IMR-90 (cell line): Measurements from ENCODE around the gene SLC35B2. TPM values are rescaled to one million over a fixed set of nuclear protein-coding genes. Genes with fewer than 3 reads are reported as not detected.
A peak's percentile ranks its signal among the peaks of the same experiment; 100 is the strongest.

Source experiments
- ATAC-seq: fragments of 200-7000 bp; cut with Tn5 transposase; 2 replicates; pipeline ENCODE4 v1.9.1; 2020; ENCODE audit warnings: low read depth, mild to moderate bottlenecking, moderate library complexity
- BruUV-seq: library from RNA; stranded (reverse); fragments of 400-500 nt; replicated peaks from 2 replicates; lab custom pipeline; 2021; lab: Mats Ljungman, UMichigan
- CTCF ChIA-PET: fragments of 300-600 bp; formaldehyde crosslinking; extraction: SDS; loops from one replicate; lab custom pipeline; 2021; ENCODE audit warnings: antibody characterized with exemption; lab: Yijun Ruan, JAX
- POLR2A ChIA-PET: fragments of 300-600 bp; sonication (Branson Sonifier 250); formaldehyde crosslinking; loops from one replicate; lab custom pipeline; 2022; ENCODE audit warnings: antibody characterized with exemption; ENCODE audit not compliant: unreplicated experiment; lab: Charles Lee
- DNase-seq: peaks from one replicate; pipeline ENCODE4 v3.0.0; 2013
- H2AFZ ChIP-seq: replicated peaks from 2 replicates; pipeline ENCODE3; 2013; ENCODE audit warnings: low read length, mild to moderate bottlenecking; ENCODE audit not compliant: poor library complexity
- H2AK5ac ChIP-seq: 2 replicates; pipeline ENCODE4 v1.6.1; 2013; ENCODE audit warnings: low read depth, low read length, inconsistent platforms
- H2AK9ac ChIP-seq: replicated peaks from 2 replicates; pipeline ENCODE3; 2013; ENCODE audit warnings: mild to moderate bottlenecking, low read depth, low read length, moderate library complexity; ENCODE audit not compliant: poor library complexity
- H2BK120ac ChIP-seq: 2 replicates; pipeline ENCODE4 v1.6.1; 2013; ENCODE audit warnings: low read depth, low read length, inconsistent platforms
- H2BK15ac ChIP-seq: 3 replicates; pipeline ENCODE4 v1.6.1; 2013; ENCODE audit warnings: low read depth, low read length, inconsistent platforms
- H2BK20ac ChIP-seq: 2 replicates; pipeline ENCODE4 v1.6.1; 2013; ENCODE audit warnings: low read depth, mild to moderate bottlenecking, inconsistent platforms, low read length, moderate library complexity
- H2BK5ac ChIP-seq: 2 replicates; pipeline ENCODE4 v1.6.1; 2013; ENCODE audit warnings: mild to moderate bottlenecking, low read depth, low read length, inconsistent platforms; ENCODE audit not compliant: poor library complexity, severe bottlenecking
- H3K14ac ChIP-seq: replicated peaks from 2 replicates; pipeline ENCODE4 v1.6.1; 2013; ENCODE audit warnings: low read depth, low read length, inconsistent platforms
- H3K18ac ChIP-seq: 2 replicates; pipeline ENCODE4 v1.6.1; 2013; ENCODE audit warnings: low read depth, low read length, control low read depth
- H3K23ac ChIP-seq: 2 replicates; pipeline ENCODE4 v1.6.1; 2013; ENCODE audit warnings: low read depth, low read length, inconsistent platforms
- H3K27ac ChIP-seq: 2 replicates; pipeline ENCODE4 v1.5.1; 2013; ENCODE audit warnings: mild to moderate bottlenecking, control low read depth, low read length; ENCODE audit not compliant: insufficient read depth
- H3K27me3 ChIP-seq: 2 replicates; pipeline ENCODE4 v1.6.1; 2013; ENCODE audit warnings: low read length; ENCODE audit not compliant: control insufficient read depth, insufficient read depth
- H3K36me3 ChIP-seq: 2 replicates; pipeline ENCODE4 v1.6.1; 2013; ENCODE audit warnings: low read length, mixed read lengths; ENCODE audit not compliant: control insufficient read depth, insufficient read depth
- H3K4ac ChIP-seq: 2 replicates; pipeline ENCODE4 v1.6.1; 2013; ENCODE audit warnings: low read depth, low read length, inconsistent platforms
- H3K4me1 ChIP-seq: 2 replicates; pipeline ENCODE4 v1.6.1; 2013; ENCODE audit warnings: low read length, mixed read lengths; ENCODE audit not compliant: control insufficient read depth, insufficient read depth
- H3K4me2 ChIP-seq: 2 replicates; pipeline ENCODE4 v1.6.1; 2013; ENCODE audit warnings: low read depth, mild to moderate bottlenecking, control low read depth, low read length, moderate library complexity
- H3K4me3 ChIP-seq: 2 replicates; pipeline ENCODE4 v1.5.1; 2013; ENCODE audit warnings: low read depth, mild to moderate bottlenecking, control low read depth, low read length, moderate library complexity; ENCODE audit not compliant: insufficient read depth
- H3K56ac ChIP-seq: 2 replicates; pipeline ENCODE4 v1.6.1; 2013; ENCODE audit warnings: low read length, inconsistent platforms; ENCODE audit not compliant: insufficient read depth; ENCODE audit errors: extremely low read depth
- H3K79me1 ChIP-seq, 2 experiments: 2 replicates each; pipeline ENCODE4 v1.6.1; 2013; ENCODE audit warnings: low read length in 2 of 2, inconsistent platforms in 1 of 2, low read depth in 1 of 2
- H3K9ac ChIP-seq: 2 replicates; pipeline ENCODE4 v1.6.1; 2013; ENCODE audit warnings: low read depth, low read length, control low read depth
- H3K9me1 ChIP-seq: 2 replicates; pipeline ENCODE4 v1.6.1; 2013; ENCODE audit warnings: low read length, inconsistent platforms; ENCODE audit not compliant: insufficient read depth
- H3K9me3 ChIP-seq: 2 replicates; pipeline ENCODE4 v1.6.1; 2013; ENCODE audit warnings: low read length; ENCODE audit not compliant: control insufficient read depth, insufficient read depth
- H4K20me1 ChIP-seq: 2 replicates; pipeline ENCODE4 v1.6.1; 2013; ENCODE audit warnings: low read length, inconsistent platforms; ENCODE audit not compliant: insufficient read depth
- H4K5ac ChIP-seq: 2 replicates; pipeline ENCODE4 v1.6.1; 2013; ENCODE audit warnings: mild to moderate bottlenecking, low read depth, low read length, control low read depth
- H4K8ac ChIP-seq, 2 experiments: 2 replicates each; pipeline ENCODE4 v1.6.1; 2013; ENCODE audit warnings: low read depth in 2 of 2, low read length in 2 of 2, control low read depth in 1 of 2, inconsistent platforms in 1 of 2
- H4K91ac ChIP-seq: 2 replicates; pipeline ENCODE4 v1.6.1; 2013; ENCODE audit warnings: low read depth, low read length, inconsistent platforms; ENCODE audit not compliant: insufficient read depth
- BHLHE40 ChIP-seq: fragments of 150-350 bp; IDR thresholded peaks from 2 replicates; pipeline ENCODE4 v1.6.1; 2016; ENCODE audit warnings: mild to moderate bottlenecking, low read depth, low read length
- CEBPB ChIP-seq: IDR thresholded peaks from 2 replicates; pipeline ENCODE4 v1.6.1; 2012; ENCODE audit warnings: low read depth, low read length, improper control_type of control experiment
- CHD1 ChIP-seq: IDR thresholded peaks from 2 replicates; pipeline ENCODE4 v1.6.1; 2012; ENCODE audit warnings: low read depth, low read length, improper control_type of control experiment
- FOS ChIP-seq: fragments of 150-350 bp; IDR thresholded peaks from 2 replicates; pipeline ENCODE4 v1.6.1; 2016; ENCODE audit warnings: low read depth, low read length
- MAFK ChIP-seq: IDR thresholded peaks from 2 replicates; pipeline ENCODE4 v1.6.1; 2012; ENCODE audit warnings: low read depth, low read length, improper control_type of control experiment
- MAZ ChIP-seq: IDR thresholded peaks from 2 replicates; pipeline ENCODE4 v1.6.1; 2012; ENCODE audit warnings: low read depth, mild to moderate bottlenecking, low read length, improper control_type of control experiment, moderate library complexity, borderline replicate concordance
- MXI1 ChIP-seq: IDR thresholded peaks from 2 replicates; pipeline ENCODE4 v1.6.1; 2012; ENCODE audit warnings: low read depth, mild to moderate bottlenecking, low read length, moderate library complexity, borderline replicate concordance
- NFE2L2 ChIP-seq: fragments of 150-350 bp; IDR thresholded peaks from 2 replicates; pipeline ENCODE4 v1.6.1; 2016; ENCODE audit warnings: low read depth, mild to moderate bottlenecking, low read length
- POLR2A ChIP-seq: IDR thresholded peaks from 2 replicates; pipeline ENCODE4 v1.6.1; 2012; ENCODE audit warnings: mild to moderate bottlenecking, low read depth, low read length
- RCOR1 ChIP-seq: IDR thresholded peaks from 2 replicates; pipeline ENCODE4 v1.6.1; 2012; ENCODE audit warnings: mild to moderate bottlenecking, low read length, improper control_type of control experiment; ENCODE audit not compliant: insufficient replicate concordance
- RFX5 ChIP-seq: IDR thresholded peaks from 2 replicates; pipeline ENCODE4 v1.8.0; 2012; ENCODE audit warnings: low read depth, mild to moderate bottlenecking, low read length, moderate library complexity
- SMC3 ChIP-seq: fragments of 150-350 bp; IDR thresholded peaks from 2 replicates; pipeline ENCODE4 v1.6.1; 2016; ENCODE audit warnings: low read depth, mild to moderate bottlenecking, antibody characterized with exemption, low read length, moderate library complexity
- WGBS, 2 experiments: methylation state at CpG; one replicate each; pipeline versions ENCODE4 v1.1.5 to v1.1.7; 2013; ENCODE audit warnings: missing lambda C conversion rate in 2 of 2; ENCODE audit not compliant: insufficient read length in 1 of 2; ENCODE audit errors: extremely low coverage in 2 of 2; 5-methylcytosine and 5-hydroxymethylcytosine counted together
- dilution Hi-C: fragments of 300-500 bp; cut with HindIII; formaldehyde crosslinking; loops from one replicate; pipeline ENCODE4 v1.14.3; 2018; ENCODE audit warnings: low sequenced_read_pairs; ENCODE audit not compliant: unreplicated experiment
- in situ Hi-C: fragments of 300-500 bp; cut with MboI; formaldehyde crosslinking; loops from 3 replicates; pipeline ENCODE4 v1.14.3; 2019; ENCODE audit warnings: low sequenced_read_pairs, inconsistent platforms, mixed read lengths
- intact Hi-C: fragments of 100-400 bp; cut with micrococcal nuclease; formaldehyde crosslinking; loops from 2 replicates; pipeline ENCODE4 v1.10.0; 2022
- polyA plus RNA-seq, 3 experiments: library from polyadenylated mRNA; depleted of rRNA; stranded (reverse); fragments of >200 nt; gene quantifications; 2 replicates each; pipeline ENCODE4 v1.2.3, GENCODE V29; 2012; ENCODE audit warnings: low replicate concordance in 1 of 3
- total RNA-seq: library from RNA; depleted of rRNA; stranded (reverse); fragments of >200 nt; gene quantifications from 2 replicates; pipeline ENCODE4 v1.2.3, GENCODE V29; 2012
- TF ChIP-seq, protein P1 (sequence below): conservative IDR thresholded peaks from 2 replicates; pipeline ENCODE4 v1.5.1; 2012; ENCODE audit warnings: mild to moderate bottlenecking, low read depth, low read length, improper control_type of control experiment
- TF ChIP-seq, protein P2 (sequence below): fragments of 150-350 bp; IDR thresholded peaks from 2 replicates; pipeline ENCODE4 v1.6.1; 2017; ENCODE audit warnings: mild to moderate bottlenecking, antibody characterized with exemption, low read length, low read depth

The SLC35B2 gene
- total and polyA plus RNA-seq, 2 of the 4 experiments (the other 2 are of a cell fraction), result 51.4 to 89.9 TPM

DNA sequence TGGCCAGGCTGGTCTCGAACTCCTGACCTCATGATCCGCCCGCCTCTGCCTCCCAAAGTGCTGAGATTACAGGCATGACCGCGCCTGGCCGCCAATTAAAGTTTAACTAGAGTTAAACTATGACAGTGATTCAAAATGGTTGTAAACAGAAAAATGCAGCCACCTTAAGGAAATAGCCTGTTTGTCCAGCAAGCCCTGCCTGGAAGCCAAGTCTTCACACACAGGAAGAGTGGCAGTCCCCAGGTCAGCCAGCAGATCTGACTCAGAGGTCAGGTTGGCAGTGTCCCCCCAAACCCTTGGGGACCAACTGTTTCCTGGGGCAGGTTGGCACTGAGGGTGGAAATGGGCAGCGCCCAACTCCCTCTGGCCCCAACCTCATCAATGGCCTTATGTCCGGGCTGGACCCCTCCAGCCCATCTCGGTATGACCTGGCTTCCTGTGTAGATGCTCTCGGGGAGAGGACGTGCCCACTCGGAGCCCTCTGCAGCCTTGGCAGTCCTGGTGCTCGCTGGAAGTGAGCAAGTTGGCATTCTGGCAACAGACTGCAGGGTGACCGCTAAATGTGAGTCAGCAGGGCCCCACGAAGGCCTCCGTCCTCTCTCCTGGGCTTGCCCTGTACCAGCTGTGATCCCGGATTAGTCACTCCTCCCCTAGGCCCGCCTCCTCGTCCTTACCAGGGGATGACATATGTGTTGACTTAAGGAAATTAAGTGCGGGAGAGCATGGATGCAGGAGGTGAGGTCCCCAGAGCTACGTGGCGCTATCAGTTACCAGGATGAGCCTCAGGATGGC lies 20.1 kb downstream of the SLC35B2 start:
- Histone ChIP-seq H4K8ac (peak overlapping the region; percentile 32 to 86), H2BK20ac (peak overlapping the region; percentile 20; the same call in 1 of the 2 replicates), H2BK5ac (peak overlapping the region; percentile 81), H3K23ac (no peak overlapping the region), H3K36me3 (no peaks in the 10 kb centered on the region), H3K18ac (peak overlapping the region; percentile 40), H3K9me3 (no peaks in the 10 kb centered on the region), H3K4me2 (peak overlapping the region; percentile 72), H4K91ac (peak overlapping the region; percentile 83), H3K9me1 (peaks cover 4% of the 10 kb centered on the region), H4K20me1 (no peaks in the 10 kb centered on the region), H3K14ac (peak overlapping the region; percentile 41; the same call in 1 of the 2 replicates), H3K79me1 (0 out of 4 replicates have a peak, but pooled peaks cover 0 to 4% of the 10 kb centered on the region in 2 experiments), H2BK120ac (peak overlapping the region; percentile 85), H3K4me3 (peak overlapping the region; percentile 58), H2BK15ac (peak overlapping the region; percentile 7; the same call in 1 of the 3 replicates), H3K27ac (peak overlapping the region; percentile 63), H3K9ac (peak overlapping the region; percentile 35), H3K4ac (peak overlapping the region; percentile 88), H3K4me1 (peaks cover 16% of the 10 kb centered on the region), H4K5ac (peak overlapping the region; percentile 55), H2AFZ (peak overlapping the region; percentile 97), H2AK5ac (peak overlapping the region; percentile 76), H3K56ac (no peak overlapping the region), H3K27me3 (no peaks in the 10 kb centered on the region), H2AK9ac (peak overlapping the region; percentile 92)
- 0% methylated on average over 6 of the region's 22 CpGs; no CpG with 5 or more reads in 1 of the 2 experiments for whole genome bisulfite sequencing, 2 experiments
- CTCF ChIA-PET, result interaction anchor here (0.6 to 1.3 kb wide), 5 partner anchors 9 to 141 kb away, joined by 3 to 7 read pairs (median 3); no protein-coding TSS in a partner anchor
- POLR2A ChIA-PET, result interaction anchor here (1.3 kb wide), 1 partner anchor 10 kb away, joined by 8 read pairs; the partner anchor contains the start of gene HSP90AB1
- dilution Hi-C loops, result no loop called here
- intact Hi-C loops, result loop anchor here (1.0 kb wide), 1 partner anchor 59 kb away; no protein-coding TSS in a partner anchor
- in situ Hi-C loops, result loop anchor here (5.0 kb wide), 1 partner anchor 130 kb away; no protein-coding TSS in a partner anchor
- ATAC-seq (peak; percentile 86), DNase-seq (peak; percentile 97)
- no TSS peak for BruUV-seq
- TF ChIP-seq SMC3 (no peak), MXI1 (peak; percentile 54; the same call in 1 of the 2 replicates), POLR2A (peak; percentile 74), MAZ (peak; percentile 32; the same call in 1 of the 2 replicates), FOS (peak; percentile 90), CEBPB (peak; percentile 4; the same call in 1 of the 2 replicates), RCOR1 (peak; percentile 70), RFX5 (no peak), MAFK (no peak), NFE2L2 (peak; percentile 23; the same call in 1 of the 2 replicates), CHD1 (no peak), BHLHE40 (peak; percentile 60)
- TF ChIP-seq, protein P1, sequence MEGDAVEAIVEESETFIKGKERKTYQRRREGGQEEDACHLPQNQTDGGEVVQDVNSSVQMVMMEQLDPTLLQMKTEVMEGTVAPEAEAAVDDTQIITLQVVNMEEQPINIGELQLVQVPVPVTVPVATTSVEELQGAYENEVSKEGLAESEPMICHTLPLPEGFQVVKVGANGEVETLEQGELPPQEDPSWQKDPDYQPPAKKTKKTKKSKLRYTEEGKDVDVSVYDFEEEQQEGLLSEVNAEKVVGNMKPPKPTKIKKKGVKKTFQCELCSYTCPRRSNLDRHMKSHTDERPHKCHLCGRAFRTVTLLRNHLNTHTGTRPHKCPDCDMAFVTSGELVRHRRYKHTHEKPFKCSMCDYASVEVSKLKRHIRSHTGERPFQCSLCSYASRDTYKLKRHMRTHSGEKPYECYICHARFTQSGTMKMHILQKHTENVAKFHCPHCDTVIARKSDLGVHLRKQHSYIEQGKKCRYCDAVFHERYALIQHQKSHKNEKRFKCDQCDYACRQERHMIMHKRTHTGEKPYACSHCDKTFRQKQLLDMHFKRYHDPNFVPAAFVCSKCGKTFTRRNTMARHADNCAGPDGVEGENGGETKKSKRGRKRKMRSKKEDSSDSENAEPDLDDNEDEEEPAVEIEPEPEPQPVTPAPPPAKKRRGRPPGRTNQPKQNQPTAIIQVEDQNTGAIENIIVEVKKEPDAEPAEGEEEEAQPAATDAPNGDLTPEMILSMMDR, result no peak
- TF ChIP-seq, protein P2, sequence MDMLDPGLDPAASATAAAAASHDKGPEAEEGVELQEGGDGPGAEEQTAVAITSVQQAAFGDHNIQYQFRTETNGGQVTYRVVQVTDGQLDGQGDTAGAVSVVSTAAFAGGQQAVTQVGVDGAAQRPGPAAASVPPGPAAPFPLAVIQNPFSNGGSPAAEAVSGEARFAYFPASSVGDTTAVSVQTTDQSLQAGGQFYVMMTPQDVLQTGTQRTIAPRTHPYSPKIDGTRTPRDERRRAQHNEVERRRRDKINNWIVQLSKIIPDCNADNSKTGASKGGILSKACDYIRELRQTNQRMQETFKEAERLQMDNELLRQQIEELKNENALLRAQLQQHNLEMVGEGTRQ, result no peak
